H9 (cell line): Measurements from ENCODE around the gene MYO15A. TPM values are rescaled to one million over a fixed set of nuclear protein-coding genes. Genes with fewer than 3 reads are reported as not detected.

Experiments used
- DNase-seq: peaks from one replicate; pipeline ENCODE4 v3.0.0-alpha.2; 2017
- H2AFZ ChIP-seq: one replicate; pipeline ENCODE4 v1.6.1; 2013; ENCODE audit warnings: mild to moderate bottlenecking, low read length, control low read depth, moderate library complexity
- H2AK5ac ChIP-seq: 2 replicates; pipeline ENCODE4 v1.6.1; 2013; ENCODE audit warnings: low read length, control low read depth, mixed read lengths; ENCODE audit not compliant: insufficient read length
- H2BK120ac ChIP-seq: one replicate; pipeline ENCODE4 v1.6.1; 2013; ENCODE audit warnings: low read depth, mild to moderate bottlenecking, low read length, control low read depth, inconsistent platforms; ENCODE audit not compliant: poor library complexity, severe bottlenecking
- H2BK12ac ChIP-seq: 2 replicates; pipeline ENCODE4 v1.6.1; 2013; ENCODE audit warnings: low read length, control low read depth, mixed read lengths, low read depth; ENCODE audit not compliant: insufficient read length
- H2BK15ac ChIP-seq: 2 replicates; pipeline ENCODE4 v1.6.1; 2013; ENCODE audit warnings: low read depth, low read length, control low read depth
- H2BK20ac ChIP-seq: one replicate; pipeline ENCODE4 v1.6.1; 2013; ENCODE audit warnings: low read depth, mild to moderate bottlenecking, low read length, control low read depth, inconsistent platforms; ENCODE audit not compliant: poor library complexity, severe bottlenecking
- H2BK5ac ChIP-seq: 2 replicates; pipeline ENCODE4 v1.6.1; 2013; ENCODE audit warnings: low read length, control low read depth, mixed read lengths; ENCODE audit not compliant: insufficient read length
- H3K14ac ChIP-seq: 2 replicates; pipeline ENCODE4 v1.6.1; 2013; ENCODE audit warnings: low read length, control low read depth; ENCODE audit not compliant: insufficient read depth
- H3K18ac ChIP-seq: 2 replicates; pipeline ENCODE4 v1.6.1; 2013; ENCODE audit warnings: low read depth, mild to moderate bottlenecking, mixed read lengths, low read length, control low read depth; ENCODE audit not compliant: insufficient read length
- H3K23ac ChIP-seq: 2 replicates; pipeline ENCODE4 v1.6.1; 2013; ENCODE audit warnings: low read length, control low read depth, mixed read lengths, low read depth; ENCODE audit not compliant: insufficient read length
- H3K23me2 ChIP-seq: 2 replicates; pipeline ENCODE4 v1.6.1; 2013; ENCODE audit warnings: low read depth, mild to moderate bottlenecking, mixed read lengths, low read length, control low read depth; ENCODE audit not compliant: insufficient read length, poor library complexity, severe bottlenecking
- H3K27ac ChIP-seq: 2 replicates; pipeline ENCODE4 v1.5.1; 2013; ENCODE audit warnings: low read length, control low read depth, mixed read lengths, low read depth; ENCODE audit not compliant: insufficient read length
- H3K27me3 ChIP-seq: 2 replicates; pipeline ENCODE4 v1.6.1; 2013; ENCODE audit warnings: low read length, control low read depth, inconsistent platforms; ENCODE audit not compliant: insufficient read depth
- H3K4ac ChIP-seq: 2 replicates; pipeline ENCODE4 v1.6.1; 2013; ENCODE audit warnings: low read depth, mild to moderate bottlenecking, control low read depth, inconsistent platforms, low read length, moderate library complexity
- H3K4me1 ChIP-seq: 2 replicates; pipeline ENCODE4 v1.6.1; 2013; ENCODE audit warnings: low read length, control low read depth, inconsistent platforms; ENCODE audit not compliant: insufficient read depth
- H3K4me2 ChIP-seq: 2 replicates; pipeline ENCODE4 v1.6.1; 2013; ENCODE audit warnings: low read length, control low read depth, mixed read lengths; ENCODE audit not compliant: insufficient read length, insufficient read depth
- H3K56ac ChIP-seq: 2 replicates; pipeline ENCODE4 v1.6.1; 2013; ENCODE audit warnings: low read depth, mild to moderate bottlenecking, mixed read lengths, low read length, control low read depth; ENCODE audit not compliant: insufficient read length
- H3K79me1 ChIP-seq: 2 replicates; pipeline ENCODE4 v1.6.1; 2013; ENCODE audit warnings: low read depth, mild to moderate bottlenecking, moderate library complexity, low read length, control low read depth, inconsistent platforms; ENCODE audit not compliant: insufficient read depth, poor library complexity, severe bottlenecking
- H3K79me2 ChIP-seq: 2 replicates; pipeline ENCODE4 v1.6.1; 2013; ENCODE audit warnings: low read length, control low read depth, inconsistent platforms; ENCODE audit not compliant: insufficient read depth
- H3K9ac ChIP-seq: 2 replicates; pipeline ENCODE4 v1.6.1; 2013; ENCODE audit warnings: low read length, control low read depth, mixed read lengths; ENCODE audit not compliant: insufficient read length; ENCODE audit errors: extremely low read depth
- H3K9me3 ChIP-seq: one replicate; pipeline ENCODE4 v1.6.1; 2013; ENCODE audit warnings: low read depth, low read length, inconsistent platforms; ENCODE audit not compliant: control insufficient read depth
- H3T11ph ChIP-seq: one replicate; pipeline ENCODE4 v1.6.1; 2013; ENCODE audit warnings: mild to moderate bottlenecking, low read length, control low read depth, inconsistent platforms
- H4K20me1 ChIP-seq: one replicate; pipeline ENCODE4 v1.6.1; 2013; ENCODE audit not compliant: control insufficient read depth, insufficient read length, insufficient read depth
- H4K5ac ChIP-seq: 2 replicates; pipeline ENCODE4 v1.6.1; 2013; ENCODE audit warnings: low read depth, mild to moderate bottlenecking, mixed read lengths, low read length, control low read depth; ENCODE audit not compliant: insufficient read length
- H4K8ac ChIP-seq: replicated peaks from 2 replicates; pipeline ENCODE4 v1.6.1; 2013; ENCODE audit warnings: low read length, control low read depth, mixed read lengths, low read depth; ENCODE audit not compliant: insufficient read length
- H4K91ac ChIP-seq: 2 replicates; pipeline ENCODE4 v1.6.1; 2013; ENCODE audit warnings: low read depth, mild to moderate bottlenecking, moderate library complexity, mixed read lengths, low read length, control low read depth; ENCODE audit not compliant: insufficient read length
- H3K27ac Mint-ChIP-seq, 3 experiments: 2 replicates in 2 of 3; 3 replicates in 1 of 3; pipeline ENCODE4 v1.8.0; 2020 to 2021; ENCODE audit warnings: mixed read lengths in 3 of 3, mild to moderate bottlenecking in 1 of 3, moderate library complexity in 1 of 3
- H3K27me3 Mint-ChIP-seq: 2 replicates; pipeline ENCODE4 v1.8.0; 2021; ENCODE audit warnings: low read depth, mild to moderate bottlenecking, moderate library complexity, mixed read lengths
- H3K36me3 Mint-ChIP-seq, 3 experiments: 2 replicates in 2 of 3; 3 replicates in 1 of 3; pipeline ENCODE4 v1.8.0; 2020 to 2021; ENCODE audit warnings: low read depth in 3 of 3, mixed read lengths in 3 of 3; ENCODE audit not compliant: insufficient read depth in 1 of 3
- H3K4me1 Mint-ChIP-seq, 2 experiments: 2 replicates each; pipeline ENCODE4 v1.8.0; 2020; ENCODE audit warnings: mixed read lengths in 2 of 2
- H3K4me3 Mint-ChIP-seq, 2 experiments: 2 replicates in 1 of 2; 3 replicates in 1 of 2; pipeline ENCODE4 v1.8.0; 2020 to 2021; ENCODE audit warnings: mild to moderate bottlenecking in 2 of 2, mixed read lengths in 2 of 2, moderate library complexity in 1 of 2
- H3K9me3 Mint-ChIP-seq, 2 experiments: 2 replicates in 1 of 2; 3 replicates in 1 of 2; pipeline ENCODE4 v1.8.0; 2020; ENCODE audit warnings: mild to moderate bottlenecking in 2 of 2, mixed read lengths in 2 of 2, moderate library complexity in 1 of 2
- WGBS: extraction: QIAGEN DNeasy Blood & Tissue Kit; methylation state at CpG from one replicate; pipeline ENCODE4 v1.1.7; 2013; ENCODE audit warnings: missing lambda C conversion rate, low lambda C conversion rate, mixed read lengths; ENCODE audit not compliant: insufficient read length; ENCODE audit errors: extremely low coverage; 5-methylcytosine and 5-hydroxymethylcytosine counted together
- total RNA-seq: library from RNA; stranded (reverse); gene quantifications from 2 replicates; pipeline ENCODE4 v1.2.1, GENCODE V29; 2021
- TF ChIP-seq, protein P1 (sequence below): fragments of 200-600 bp; sonication (generic); conservative IDR thresholded peaks from 3 replicates; pipeline ENCODE4 v1.8.0; 2021; ENCODE audit warnings: antibody characterized with exemption, mild to moderate bottlenecking

MYO15A gene
- total RNA-seq, 1 experiment from 2014 or later = 2.5 TPM

DNA sequence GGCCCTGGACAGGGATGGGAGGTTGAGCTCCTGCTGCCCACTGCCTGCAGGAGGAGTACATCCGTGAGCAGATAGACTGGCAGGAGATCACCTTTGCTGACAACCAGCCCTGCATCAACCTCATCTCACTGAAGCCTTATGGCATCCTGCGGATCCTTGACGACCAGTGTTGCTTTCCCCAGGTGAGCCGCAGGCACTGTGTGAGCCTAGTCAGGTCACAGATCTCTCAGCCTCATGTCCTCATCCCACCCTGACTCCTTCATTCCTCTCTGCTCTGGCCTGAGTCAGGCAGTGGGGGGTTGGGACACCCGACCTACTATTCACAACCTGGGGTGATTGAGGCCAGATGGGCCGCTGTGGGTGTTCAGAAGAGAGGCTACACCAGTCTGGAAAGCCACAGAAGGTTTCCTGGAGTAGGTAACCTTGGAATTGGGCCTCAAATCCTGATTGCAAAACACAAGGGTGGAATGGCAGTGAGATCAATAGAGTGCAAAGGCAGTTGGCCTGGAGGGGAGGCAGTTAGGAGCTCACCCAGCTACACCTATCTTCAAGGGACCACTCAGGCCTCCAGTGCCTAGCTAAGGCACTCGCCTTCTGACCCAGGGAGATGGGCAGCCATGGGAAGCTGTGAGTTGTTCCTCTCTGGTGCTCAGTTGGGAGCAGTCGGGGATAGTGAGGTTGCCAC, 29.7 kb downstream of the MYO15A start:
- Mint-ChIP-seq H3K27me3 (peaks cover 11% of the 10 kb centered on the region), H3K9me3 (no peaks in the 10 kb centered on the region), H3K27ac (peak overlapping the region in 2 of 3 experiments; percentile 60 to 81; a peak in 2 of 7 replicates), H3K36me3 (no peaks in the 10 kb centered on the region), H3K4me3 (no peak overlapping the region), H3K4me1 (peaks cover 10 to 20% of the 10 kb centered on the region in 2 experiments)
- DNase-seq = no peak
- Histone ChIP-seq H4K91ac (no peak overlapping the region), H3K27ac (no peak overlapping the region), H2BK20ac (no peak overlapping the region), H3K79me1 (no peaks in the 10 kb centered on the region), H3K56ac (no peak overlapping the region), H3K27me3 (no peaks in the 10 kb centered on the region), H3K4ac (no peak overlapping the region), H4K20me1 (no peaks in the 10 kb centered on the region), H3K4me1 (0 out of 2 replicates have a peak, but pooled peaks cover 3% of the 10 kb centered on the region), H2BK15ac (no peak overlapping the region), H2AFZ (no peak overlapping the region), H3K4me2 (no peak overlapping the region), H3K14ac (no peak overlapping the region), H2BK5ac (no peak overlapping the region), H2AK5ac (no peak overlapping the region), H3T11ph (no peak overlapping the region), H3K23ac (no peak overlapping the region), H3K18ac (no peak overlapping the region), H3K9ac (no peak overlapping the region), H2BK12ac (no peak overlapping the region), H3K79me2 (no peaks in the 10 kb centered on the region), H4K8ac (no peak overlapping the region), H4K5ac (no peak overlapping the region), H2BK120ac (no peak overlapping the region), H3K9me3 (no peaks in the 10 kb centered on the region), H3K23me2 (no peaks in the 10 kb centered on the region)
- no CpG with 5 or more reads among the region's 8 CpGs for WGBS
- TF ChIP-seq, protein P1, sequence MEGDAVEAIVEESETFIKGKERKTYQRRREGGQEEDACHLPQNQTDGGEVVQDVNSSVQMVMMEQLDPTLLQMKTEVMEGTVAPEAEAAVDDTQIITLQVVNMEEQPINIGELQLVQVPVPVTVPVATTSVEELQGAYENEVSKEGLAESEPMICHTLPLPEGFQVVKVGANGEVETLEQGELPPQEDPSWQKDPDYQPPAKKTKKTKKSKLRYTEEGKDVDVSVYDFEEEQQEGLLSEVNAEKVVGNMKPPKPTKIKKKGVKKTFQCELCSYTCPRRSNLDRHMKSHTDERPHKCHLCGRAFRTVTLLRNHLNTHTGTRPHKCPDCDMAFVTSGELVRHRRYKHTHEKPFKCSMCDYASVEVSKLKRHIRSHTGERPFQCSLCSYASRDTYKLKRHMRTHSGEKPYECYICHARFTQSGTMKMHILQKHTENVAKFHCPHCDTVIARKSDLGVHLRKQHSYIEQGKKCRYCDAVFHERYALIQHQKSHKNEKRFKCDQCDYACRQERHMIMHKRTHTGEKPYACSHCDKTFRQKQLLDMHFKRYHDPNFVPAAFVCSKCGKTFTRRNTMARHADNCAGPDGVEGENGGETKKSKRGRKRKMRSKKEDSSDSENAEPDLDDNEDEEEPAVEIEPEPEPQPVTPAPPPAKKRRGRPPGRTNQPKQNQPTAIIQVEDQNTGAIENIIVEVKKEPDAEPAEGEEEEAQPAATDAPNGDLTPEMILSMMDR = no peak
